Measurements from ENCODE around the gene ZNF354C. TPM values are rescaled to one million over a fixed set of nuclear protein-coding genes. Genes with fewer than 3 reads are reported as not detected.

Gene ZNF354C
- total RNA-seq, 1 donor from 2014 or later: 6.0 TPM

GRCh38 chr5:179127136-179128040 lies 67.2 kb downstream of the ZNF354C start:
- no peak for DNase-seq (ENCODE audit: low spot score)
- no peak for TF ChIP-seq CTCF (IDR thresholded peaks at IDR 0.05; ENCODE audit: unreplicated experiment)
- peaks cover 10% of the 10 kb centered on the region for H3K36me3 Mint-ChIP-seq (ENCODE audit: low read depth, unreplicated experiment)
- H3K4me3 Mint-ChIP-seq (ENCODE audit: unreplicated experiment): no peak overlapping the region
- no peak overlapping the region for H3K27ac Mint-ChIP-seq (ENCODE audit: unreplicated experiment)
- H3K9me3 Mint-ChIP-seq (ENCODE audit: unreplicated experiment): no peaks in the 10 kb centered on the region
- H3K27me3 Mint-ChIP-seq (ENCODE audit: unreplicated experiment): peaks cover 10% of the 10 kb centered on the region
- H3K4me1 Mint-ChIP-seq (ENCODE audit: unreplicated experiment): no peaks in the 10 kb centered on the region

GRCh38 chr5:179128041-179128365 lies 67.8 kb downstream of the ZNF354C start:
- no peak for DNase-seq (ENCODE audit: low spot score)
- no peak overlapping the region for H3K4me3 Mint-ChIP-seq (ENCODE audit: unreplicated experiment)
- peaks cover 12% of the 10 kb centered on the region for H3K27me3 Mint-ChIP-seq (ENCODE audit: unreplicated experiment)
- no peaks in the 10 kb centered on the region for H3K9me3 Mint-ChIP-seq (ENCODE audit: unreplicated experiment)
- no peaks in the 10 kb centered on the region for H3K4me1 Mint-ChIP-seq (ENCODE audit: unreplicated experiment)
- peaks cover 14% of the 10 kb centered on the region for H3K36me3 Mint-ChIP-seq (ENCODE audit: low read depth, unreplicated experiment)
- no peak overlapping the region for H3K27ac Mint-ChIP-seq (ENCODE audit: unreplicated experiment)
- TF ChIP-seq CTCF (IDR thresholded peaks at IDR 0.05; ENCODE audit: unreplicated experiment): no peak

- DNase-seq (ENCODE audit: low spot score): no peak
- no peak overlapping the region for H3K4me3 Mint-ChIP-seq (ENCODE audit: unreplicated experiment)
- H3K27me3 Mint-ChIP-seq (ENCODE audit: unreplicated experiment): peaks cover 11% of the 10 kb centered on the region
- peaks cover 2% of the 10 kb centered on the region for H3K9me3 Mint-ChIP-seq (ENCODE audit: unreplicated experiment)
- H3K4me1 Mint-ChIP-seq (ENCODE audit: unreplicated experiment): no peaks in the 10 kb centered on the region
- TF ChIP-seq CTCF (IDR thresholded peaks at IDR 0.05; ENCODE audit: unreplicated experiment): no peak
- H3K27ac Mint-ChIP-seq (ENCODE audit: unreplicated experiment): no peak overlapping the region
- H3K36me3 Mint-ChIP-seq (ENCODE audit: low read depth, unreplicated experiment): peaks cover 12% of the 10 kb centered on the region
These were observed 68.8 kb downstream of the ZNF354C start for GRCh38 chr5:179128976-179129375.

DNA sequence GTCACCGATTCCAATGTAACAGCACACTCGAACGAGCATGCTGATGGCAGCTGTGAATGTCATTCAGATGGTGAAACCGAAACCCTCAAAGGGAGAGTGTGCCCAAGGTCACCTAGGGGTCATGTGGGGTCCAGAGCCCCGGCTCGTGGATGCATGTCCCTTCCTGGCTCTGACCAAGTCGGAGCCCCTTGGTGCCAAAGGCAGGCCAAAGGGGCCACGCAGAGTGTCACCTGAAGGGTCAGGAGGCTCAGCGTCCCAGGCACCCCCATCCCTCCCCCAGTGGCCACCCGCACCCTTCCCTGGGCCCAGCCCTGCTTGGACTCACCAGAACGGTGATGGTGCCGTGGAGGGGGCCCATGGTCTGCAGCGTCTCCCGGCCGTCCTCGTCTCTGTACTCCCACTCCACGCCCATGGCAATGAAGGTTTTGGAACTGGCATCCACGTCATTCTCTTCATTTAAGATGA lies 69.5 kb downstream of the ZNF354C start:
- TF ChIP-seq CTCF (IDR thresholded peaks at IDR 0.05; ENCODE audit: unreplicated experiment): no peak
- H3K27me3 Mint-ChIP-seq (ENCODE audit: unreplicated experiment): peaks cover 11% of the 10 kb centered on the region
- DNase-seq (ENCODE audit: low spot score): no peak
- H3K4me1 Mint-ChIP-seq (ENCODE audit: unreplicated experiment): no peaks in the 10 kb centered on the region
- peaks cover 5% of the 10 kb centered on the region for H3K9me3 Mint-ChIP-seq (ENCODE audit: unreplicated experiment)
- peaks cover 13% of the 10 kb centered on the region for H3K36me3 Mint-ChIP-seq (ENCODE audit: low read depth, unreplicated experiment)
- H3K4me3 Mint-ChIP-seq (ENCODE audit: unreplicated experiment): no peak overlapping the region
- H3K27ac Mint-ChIP-seq (ENCODE audit: unreplicated experiment): no peak overlapping the region

- no peak overlapping the region for H3K4me3 Mint-ChIP-seq (ENCODE audit: unreplicated experiment)
- H3K4me1 Mint-ChIP-seq (ENCODE audit: unreplicated experiment): no peaks in the 10 kb centered on the region
- no peak overlapping the region for H3K27ac Mint-ChIP-seq (ENCODE audit: unreplicated experiment)
- no peak for TF ChIP-seq CTCF (IDR thresholded peaks at IDR 0.05; ENCODE audit: unreplicated experiment)
- H3K36me3 Mint-ChIP-seq (ENCODE audit: low read depth, unreplicated experiment): peaks cover 13% of the 10 kb centered on the region
- peaks cover 12% of the 10 kb centered on the region for H3K27me3 Mint-ChIP-seq (ENCODE audit: unreplicated experiment)
- peaks cover 5% of the 10 kb centered on the region for H3K9me3 Mint-ChIP-seq (ENCODE audit: unreplicated experiment)
- no peak for DNase-seq (ENCODE audit: low spot score)
These were observed 70.0 kb downstream of the ZNF354C start for GRCh38 chr5:179130101-179130681.

Data from endothelial cell (in vitro differentiated cells).